Measurements from ENCODE around the gene CEMP1.
"Not testable (repeated sequence)": the region's sequence is repeated elsewhere in the genome, so short reads cannot be mapped to it uniquely, and the experiment has no call there.

- not testable (repeated sequence) for TF ChIP-seq CTCF (conservative IDR thresholded peaks at IDR 0.05; ENCODE audit: low read depth in 2 of 2); EZH2 (IDR thresholded peaks at IDR 0.05; ENCODE audit: low read depth, unreplicated experiment); EZH2phosphoT487 (IDR thresholded peaks at IDR 0.05; ENCODE audit: unreplicated experiment); POLR2AphosphoS5 (IDR thresholded peaks at IDR 0.05; ENCODE audit: low read depth); CREB1 (CRISPR knock-in tag; IDR thresholded peaks at IDR 0.05; ENCODE audit: low read depth); REST (IDR thresholded peaks at IDR 0.05; ENCODE audit: unreplicated experiment); JUNB (IDR thresholded peaks at IDR 0.05; ENCODE audit: unreplicated experiment); ZNF331 (CRISPR knock-in tag; IDR thresholded peaks at IDR 0.05; ENCODE audit: low read depth); ETS1 (IDR thresholded peaks at IDR 0.05)
Measured at GRCh38 chr16:2580818-2581217, 49.6 kb upstream of the CEMP1 start.

Data from GM23338 (cell line).